Embryonic facial prominence (tissue), 1 donor: ENCODE measurements around the gene TPPP.

Source experiments
- DNase-seq: peaks from one replicate; pipeline ENCODE4 v3.0.0-alpha.2; 2016; ENCODE audit errors: extremely low spot score

The TPPP gene

DNA sequence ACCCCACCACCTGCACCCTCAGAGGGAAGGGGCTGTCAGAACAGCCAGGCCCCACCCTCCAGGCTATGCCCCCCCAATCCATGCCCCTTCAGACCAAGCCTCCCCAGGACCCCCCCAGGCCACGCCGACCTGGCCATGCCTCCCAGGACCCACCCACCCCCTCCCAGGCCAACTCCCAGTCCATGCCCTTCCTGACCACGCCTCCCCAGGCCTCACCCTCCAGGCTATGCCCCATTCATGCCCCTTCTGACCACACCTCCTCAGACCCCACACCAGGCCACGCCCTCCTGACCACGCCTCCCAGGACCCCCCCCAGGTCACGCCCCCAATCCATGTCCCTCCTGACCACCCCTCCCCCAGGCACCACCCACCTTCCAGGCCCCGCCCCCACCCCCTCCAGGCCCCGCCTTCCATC is 27.6 kb downstream of the TPPP start:
- DNase-seq = no peak

DNA sequence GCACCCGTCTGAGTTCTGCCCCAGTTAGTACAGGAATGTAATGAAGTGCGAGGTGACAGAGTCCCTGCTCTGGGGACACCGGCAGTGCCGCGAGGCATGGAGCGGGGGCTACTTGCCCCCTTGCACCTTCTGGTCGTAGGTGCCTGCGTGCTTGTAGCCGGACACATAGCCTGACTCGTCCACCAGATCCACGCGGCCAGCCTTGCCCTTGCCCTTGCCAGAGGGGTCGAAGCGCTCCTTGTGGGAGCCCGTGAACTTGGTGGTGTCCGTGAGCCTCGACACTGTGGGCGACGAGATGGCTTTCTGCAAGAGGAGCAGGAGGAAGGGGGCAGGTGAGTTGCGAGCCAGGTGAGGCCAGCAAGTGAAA is 28.2 kb downstream of the TPPP start:
- DNase-seq = no peak

DNA sequence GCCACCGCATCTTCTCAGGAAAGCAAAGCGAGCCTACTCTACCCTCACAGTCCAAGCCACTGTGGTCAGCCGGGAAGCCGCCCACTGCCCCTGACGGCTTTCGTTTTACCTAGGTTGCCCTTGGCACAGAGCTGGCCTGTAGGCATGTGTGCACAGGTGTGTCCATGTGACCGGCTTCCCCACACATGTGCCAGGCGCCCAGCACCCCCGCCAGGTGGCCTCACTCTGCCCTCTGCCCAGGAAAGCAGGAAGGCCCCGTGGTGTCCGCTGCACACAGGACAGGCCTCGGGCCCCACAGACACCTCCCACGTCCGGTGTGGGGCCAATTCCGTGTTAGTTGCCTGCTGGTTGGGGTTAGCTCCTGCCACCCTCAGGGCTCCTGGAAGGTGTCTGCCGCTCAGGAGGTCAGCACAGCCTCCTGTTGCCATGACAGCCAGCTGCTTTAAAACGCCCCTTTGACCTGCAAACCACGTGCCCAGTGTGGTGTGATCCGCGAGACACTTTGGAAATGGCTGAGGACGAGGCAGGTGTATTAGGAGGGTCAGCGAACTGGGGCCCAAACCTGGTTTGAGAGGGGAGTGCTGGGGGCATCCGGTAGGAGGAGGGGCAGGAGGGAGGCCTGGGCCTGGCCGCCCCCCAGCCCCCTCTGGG is 28.7 kb downstream of the TPPP start:
- DNase-seq = no peak

DNA sequence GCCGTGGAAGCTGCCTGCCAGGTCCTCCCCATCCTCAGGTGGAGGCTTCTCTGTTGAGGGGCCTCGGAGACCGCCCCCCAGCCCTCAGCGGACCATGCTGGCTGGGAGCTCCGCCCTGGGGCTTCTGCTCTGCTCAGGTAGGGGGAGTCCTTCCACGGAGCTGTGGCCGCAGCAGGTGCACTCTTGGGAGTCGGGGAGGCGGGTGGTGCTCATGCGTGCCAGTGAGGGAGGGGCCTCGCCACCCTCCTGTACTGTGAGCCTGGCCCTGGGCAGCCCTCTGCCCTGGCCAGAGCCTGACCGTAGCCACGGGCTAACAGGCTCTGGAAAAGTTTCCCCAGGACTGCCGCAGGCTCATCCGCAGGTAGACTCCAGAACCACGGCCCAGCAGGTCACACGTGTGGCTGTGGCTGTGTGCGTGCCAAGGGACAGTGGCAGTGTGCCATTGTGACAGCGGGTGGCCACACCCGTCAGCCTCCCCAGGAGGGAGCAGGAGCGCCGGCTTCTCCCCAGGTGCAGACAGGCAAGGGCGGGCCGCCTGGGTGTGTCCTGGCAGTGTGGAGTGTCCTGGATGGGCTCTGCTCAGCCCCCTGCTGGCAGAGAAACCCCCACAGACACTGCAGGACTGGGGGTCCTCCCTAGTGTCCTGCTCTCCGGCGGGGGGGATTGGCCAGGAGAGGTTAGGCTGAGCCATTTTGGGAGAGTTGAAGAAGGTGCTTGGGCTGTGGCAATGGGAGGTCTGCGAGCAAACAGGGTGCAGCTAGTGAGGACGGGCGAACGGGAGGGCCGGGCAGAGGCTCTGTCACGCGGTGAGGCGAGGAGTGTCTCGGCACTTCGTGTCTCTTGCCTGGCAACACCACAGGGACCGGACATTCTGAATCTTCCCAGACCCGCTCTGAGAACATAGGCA is 29.5 kb downstream of the TPPP start:
- DNase-seq = no peak

DNA sequence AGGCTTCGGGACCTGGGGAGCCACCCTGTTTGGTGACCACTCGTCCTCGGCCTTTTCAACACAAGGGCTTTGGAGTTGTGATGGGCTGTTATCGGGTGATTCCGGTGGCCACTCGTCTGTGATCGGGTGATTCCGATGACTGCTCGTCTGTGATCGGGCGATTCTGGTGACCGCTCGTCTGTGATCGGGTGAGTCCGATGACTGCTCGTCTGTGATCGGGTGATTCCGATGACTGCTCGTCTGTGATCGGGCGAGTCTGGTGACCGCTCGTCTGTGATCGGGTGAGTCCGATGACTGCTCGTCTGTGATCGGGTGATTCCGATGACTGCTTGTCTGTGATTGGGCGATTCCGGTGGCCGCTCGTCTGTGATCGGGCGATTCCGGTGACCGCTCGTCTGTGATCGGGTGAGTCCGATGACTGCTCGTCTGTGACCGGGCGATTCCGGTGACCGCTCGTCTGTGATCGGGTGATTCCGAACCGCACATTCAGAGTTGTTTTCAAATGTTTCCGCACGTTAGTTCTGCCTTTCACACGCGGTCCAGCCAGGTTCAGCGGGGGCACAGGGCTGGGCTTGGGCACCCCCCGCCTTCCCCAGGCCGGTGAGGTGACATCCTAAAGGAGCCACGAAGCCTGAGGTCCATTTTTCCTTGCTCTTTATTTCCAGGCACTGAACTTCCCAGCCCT is 30.3 kb downstream of the TPPP start:
- DNase-seq = no peak

DNA sequence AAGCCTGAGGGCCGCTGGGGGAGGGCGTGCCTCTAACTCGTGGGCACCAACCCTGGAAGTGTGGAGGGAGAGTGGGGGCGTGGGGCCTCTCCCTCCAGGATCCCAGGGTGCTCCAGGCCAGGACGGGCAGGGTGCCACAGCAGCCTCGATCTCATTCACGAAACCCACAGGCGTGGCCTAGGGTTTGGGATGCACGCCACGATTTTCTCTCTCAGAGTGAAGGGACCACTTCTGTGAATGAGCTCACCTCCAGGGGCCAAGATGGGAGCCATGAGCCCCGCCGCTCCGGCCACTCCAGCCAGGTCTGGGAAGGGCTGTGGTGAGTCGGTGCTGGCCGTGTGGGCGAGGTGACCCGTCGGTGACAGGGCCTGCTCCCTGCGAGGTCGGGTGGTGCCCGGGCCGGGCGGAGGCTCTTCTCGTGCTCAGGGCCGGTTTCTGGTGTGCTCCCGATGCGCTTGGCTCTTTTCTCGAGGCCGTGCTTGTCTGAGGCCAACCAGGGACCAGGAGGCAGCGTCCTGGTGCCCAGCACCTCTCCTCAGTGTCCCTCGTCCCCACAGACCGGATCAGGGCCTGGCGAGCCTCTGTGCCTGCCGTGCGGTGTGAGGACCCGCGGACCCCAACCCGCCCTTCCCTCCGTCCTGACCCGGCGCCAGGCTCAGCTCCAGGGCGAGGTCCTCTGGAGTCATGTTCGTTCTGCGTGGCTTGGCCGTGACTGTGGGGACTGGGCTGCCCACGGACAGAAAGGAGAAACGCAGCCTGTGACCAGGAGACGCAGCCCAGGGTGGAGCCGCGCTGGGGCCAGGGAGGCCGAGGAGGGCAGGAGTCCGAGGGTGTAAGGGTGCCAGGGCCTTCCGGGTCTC is 31.0 kb downstream of the TPPP start:
- no peak for DNase-seq

DNA sequence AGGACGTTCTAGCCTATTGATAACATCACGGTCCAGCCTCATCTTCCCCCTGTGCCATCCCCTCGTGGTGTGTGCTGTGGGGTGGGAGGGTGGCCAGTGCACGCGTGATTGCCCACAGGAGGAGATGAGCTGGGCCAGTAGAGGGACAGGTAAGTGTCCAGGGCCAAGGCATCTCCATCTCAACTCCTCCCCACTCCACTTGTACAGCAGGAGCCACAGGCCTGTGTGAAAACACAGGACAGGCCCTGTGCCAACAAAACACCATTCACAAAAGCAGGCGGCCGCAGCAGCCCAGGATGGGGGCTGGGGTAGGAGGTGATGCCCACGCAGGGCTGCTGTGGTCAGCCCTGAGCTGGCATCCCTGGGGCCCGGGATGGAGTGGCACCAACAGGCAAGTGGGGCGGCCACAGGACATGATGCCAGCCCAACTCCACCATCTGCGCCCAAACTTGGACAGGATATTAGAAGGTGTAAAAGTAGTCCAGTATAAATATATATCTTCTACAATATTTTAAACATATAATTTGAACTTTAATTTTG is 32.6 kb downstream of the TPPP start:
- no peak for DNase-seq

DNA sequence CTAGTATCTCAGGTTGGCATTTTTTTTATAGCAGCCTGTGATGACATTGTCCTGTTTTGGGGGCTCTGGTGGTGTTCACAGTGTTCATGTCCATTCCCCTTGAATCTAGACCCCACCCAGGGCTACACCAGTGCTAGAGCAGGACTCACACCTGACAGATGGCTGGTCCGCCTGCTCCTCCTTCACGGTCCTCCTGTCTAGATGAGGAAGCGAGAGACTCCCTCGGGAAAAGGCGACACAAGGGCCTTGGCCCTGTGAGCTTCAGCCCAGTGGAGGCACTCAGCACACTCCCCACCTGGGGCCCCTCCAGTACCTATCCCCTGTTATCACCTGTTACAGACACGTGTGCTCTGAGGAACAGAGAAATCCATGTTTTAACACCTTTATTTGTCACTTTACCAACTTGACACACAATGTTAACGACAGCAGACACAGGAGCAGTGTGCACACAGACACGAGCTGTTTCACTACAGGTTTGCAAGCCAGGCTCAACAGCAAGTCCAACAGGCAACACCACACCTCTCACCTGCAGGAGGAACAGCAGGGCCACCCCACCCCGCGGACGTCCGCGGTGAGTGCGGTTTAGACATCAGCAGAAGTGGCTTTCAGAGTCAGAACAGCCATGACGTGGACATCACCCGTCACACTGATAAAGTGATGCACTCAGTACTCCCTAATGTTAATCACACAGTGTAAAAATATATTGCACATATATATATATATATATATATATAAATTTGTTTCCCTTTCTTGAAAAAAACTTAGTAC is 33.5 kb downstream of the TPPP start:
- DNase-seq = no peak

DNA sequence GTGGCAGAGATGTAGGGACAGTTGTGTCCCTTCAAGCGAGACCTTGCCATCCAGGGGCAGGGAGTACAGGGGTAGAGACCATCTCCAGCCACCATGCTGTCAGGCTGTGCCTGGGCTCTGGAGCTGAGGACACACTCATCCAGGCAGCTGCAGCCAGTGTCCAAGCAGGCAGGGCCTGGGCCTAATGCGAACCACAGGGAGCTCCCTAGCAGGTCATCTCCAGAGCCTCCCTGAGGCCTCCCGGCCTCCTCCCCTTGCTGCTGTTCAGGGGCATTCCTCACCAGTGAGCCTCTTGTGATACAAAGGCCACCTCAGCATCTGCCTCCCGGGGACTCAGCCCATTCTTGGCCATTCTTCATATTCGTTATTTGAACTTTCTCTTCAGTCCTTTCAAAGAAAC is 35.0 kb downstream of the TPPP start:
- DNase-seq = no peak

DNA sequence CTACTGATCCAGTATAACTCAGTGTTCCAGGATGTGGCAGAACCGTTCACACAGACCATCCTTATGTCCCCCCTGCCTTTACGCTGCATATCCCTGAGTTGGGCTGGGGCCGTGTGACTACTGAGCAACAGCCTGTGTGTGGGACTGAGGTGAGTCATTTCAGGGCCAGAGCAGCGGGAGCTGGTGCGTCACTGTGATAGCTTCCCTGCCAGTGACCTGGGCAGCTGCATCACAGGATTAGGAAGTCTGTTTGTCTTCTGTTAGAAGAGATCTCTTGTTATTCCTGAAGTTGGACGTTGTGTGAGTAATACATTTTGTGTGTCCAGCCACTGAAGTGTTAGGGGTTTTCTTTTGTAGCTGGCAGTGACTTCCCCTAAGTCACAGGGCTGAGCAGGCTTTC is 35.6 kb downstream of the TPPP start:
- no peak for DNase-seq

DNA sequence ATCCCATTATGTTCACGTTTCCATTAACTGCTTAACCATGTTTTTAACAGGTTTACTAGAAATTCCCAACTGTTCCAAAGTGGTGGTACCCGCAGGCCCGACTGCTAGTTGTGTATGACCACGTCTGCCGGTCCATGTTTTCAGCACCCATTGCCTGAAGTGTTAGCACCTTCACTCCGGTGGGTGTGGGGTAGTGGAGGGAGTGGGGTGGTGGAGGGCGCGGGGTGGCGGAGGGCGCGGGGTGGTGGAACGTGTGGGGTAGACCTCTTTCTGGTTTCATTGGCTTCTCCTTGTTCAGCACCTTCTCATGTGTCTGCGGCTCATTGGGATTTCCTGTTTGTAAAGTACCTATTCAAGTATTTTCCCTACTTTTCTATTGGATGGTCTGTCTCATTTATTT is 37.7 kb downstream of the TPPP start:
- no peak for DNase-seq

DNA sequence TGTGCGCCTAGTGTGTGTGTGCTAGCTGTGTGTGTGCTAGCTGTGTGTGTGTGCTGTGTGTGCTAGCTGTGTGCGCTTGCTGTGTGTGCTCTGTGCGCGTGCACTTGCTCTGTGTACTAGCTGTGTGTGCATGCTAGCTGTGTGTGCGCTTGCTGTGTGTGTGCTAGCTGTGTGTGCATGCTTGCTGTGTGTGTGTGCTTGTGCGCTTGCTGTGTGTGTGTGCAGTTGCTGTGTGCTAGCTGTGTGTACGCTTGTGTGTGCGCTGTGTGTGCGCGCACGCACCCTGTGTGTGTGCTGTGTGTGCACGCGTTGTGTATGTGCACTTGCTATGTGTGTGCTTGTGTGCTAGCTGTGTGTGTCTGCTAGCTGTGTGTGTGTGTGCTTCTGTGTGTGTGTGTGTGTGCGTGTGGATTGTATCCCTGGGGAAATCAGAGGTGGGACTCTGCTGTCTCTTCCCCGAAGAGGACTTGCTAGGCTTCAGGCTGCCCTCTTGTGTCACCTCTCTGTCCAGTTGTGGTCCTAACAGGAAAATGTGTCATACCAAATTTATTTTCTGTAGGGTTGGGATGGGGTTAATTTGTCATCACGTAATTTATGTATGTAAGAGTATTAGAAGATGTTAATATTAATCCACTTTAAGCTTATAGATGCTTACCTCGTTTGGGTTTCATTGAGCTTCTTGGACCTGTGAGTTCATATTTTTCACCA is 38.9 kb downstream of the TPPP start:
- no peak for DNase-seq

DNA sequence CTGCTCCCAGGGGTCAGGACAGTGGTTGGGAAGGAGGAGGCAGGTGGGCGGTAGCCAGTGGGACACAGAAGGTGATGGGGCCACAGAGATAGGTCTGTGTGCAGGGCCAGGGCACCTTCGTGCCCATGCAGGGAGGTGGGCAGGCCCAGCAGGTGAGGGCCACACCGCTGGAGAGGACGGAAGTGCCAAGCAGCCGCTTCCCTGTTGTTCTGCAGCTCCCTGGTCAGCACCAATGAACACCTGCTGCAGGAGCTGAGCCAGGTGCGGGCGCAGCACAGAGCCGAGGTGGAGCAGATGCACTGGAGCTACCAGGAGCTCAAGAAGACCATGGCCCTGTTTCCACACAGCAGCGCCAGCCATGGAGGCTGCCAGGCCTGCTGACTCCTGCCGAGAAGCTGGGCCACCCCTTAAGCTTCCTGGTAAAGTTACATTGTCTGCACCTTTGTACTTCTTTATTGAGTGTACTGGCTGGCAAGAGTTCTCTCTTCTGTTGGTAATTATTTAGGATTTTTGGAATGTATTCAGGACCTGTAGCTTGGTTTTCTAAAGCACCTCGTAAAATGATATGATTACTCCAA is 40.3 kb downstream of the TPPP start:
- DNase-seq = no peak

DNA sequence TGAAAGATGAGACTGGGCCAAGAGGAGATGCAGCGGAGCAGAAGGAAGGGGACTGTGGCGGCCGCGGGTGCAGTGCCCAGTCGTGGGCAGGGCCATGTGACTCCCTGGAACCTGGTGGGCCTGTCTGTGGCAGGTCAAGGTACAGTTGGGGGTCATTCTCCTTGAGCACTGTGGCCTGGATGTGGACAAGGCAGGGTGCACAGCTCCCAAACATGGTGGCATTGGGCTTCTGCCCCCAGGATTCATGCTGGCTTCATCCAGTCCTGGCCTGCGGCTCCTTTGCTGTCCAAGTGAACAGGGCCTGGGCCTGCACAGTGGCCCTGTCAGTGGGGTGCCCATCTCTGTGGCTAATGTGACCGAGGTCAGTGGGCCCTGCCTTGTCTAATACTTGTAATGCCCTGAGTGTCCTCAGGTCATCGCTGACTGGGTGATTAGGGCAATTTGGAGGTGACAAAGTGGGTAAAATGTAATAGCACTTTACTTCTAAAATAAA is 41.1 kb downstream of the TPPP start:
- no peak for DNase-seq

DNA sequence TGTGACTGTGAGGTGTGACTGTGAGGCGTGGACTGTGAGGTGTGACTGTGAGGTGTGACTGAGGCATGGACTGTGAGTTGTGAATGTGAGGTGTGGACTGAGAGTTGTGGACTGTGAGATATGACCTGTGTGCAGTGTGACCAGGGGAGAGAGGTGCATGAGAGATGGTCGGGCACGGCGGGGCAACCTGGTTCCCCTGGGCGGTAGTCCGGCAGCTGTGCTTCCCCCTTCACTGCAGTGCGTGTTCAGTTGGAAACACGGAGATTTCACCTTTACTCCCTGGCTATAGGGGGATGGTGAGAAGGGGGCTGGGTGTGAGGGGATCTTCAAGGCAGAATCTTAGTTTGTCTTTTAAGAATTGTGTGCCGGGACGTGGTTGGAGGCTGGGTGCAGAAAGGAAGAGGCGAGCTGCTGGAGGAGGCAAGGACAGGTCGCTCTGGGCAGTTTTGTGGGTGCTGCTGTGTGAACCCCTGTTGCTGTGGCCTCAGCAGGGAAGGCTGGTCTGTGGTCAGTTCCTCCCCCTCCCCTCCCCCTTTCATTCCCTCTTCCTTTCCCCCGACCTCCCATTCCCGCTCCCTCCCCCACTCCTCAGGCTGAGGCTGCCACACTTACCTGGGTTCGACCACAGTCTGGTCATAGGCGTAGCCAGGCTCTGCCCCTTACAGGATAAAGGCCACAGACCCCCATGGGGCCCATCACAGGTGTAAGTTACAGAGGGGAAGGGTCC is 41.7 kb downstream of the TPPP start:
- no peak for DNase-seq

DNA sequence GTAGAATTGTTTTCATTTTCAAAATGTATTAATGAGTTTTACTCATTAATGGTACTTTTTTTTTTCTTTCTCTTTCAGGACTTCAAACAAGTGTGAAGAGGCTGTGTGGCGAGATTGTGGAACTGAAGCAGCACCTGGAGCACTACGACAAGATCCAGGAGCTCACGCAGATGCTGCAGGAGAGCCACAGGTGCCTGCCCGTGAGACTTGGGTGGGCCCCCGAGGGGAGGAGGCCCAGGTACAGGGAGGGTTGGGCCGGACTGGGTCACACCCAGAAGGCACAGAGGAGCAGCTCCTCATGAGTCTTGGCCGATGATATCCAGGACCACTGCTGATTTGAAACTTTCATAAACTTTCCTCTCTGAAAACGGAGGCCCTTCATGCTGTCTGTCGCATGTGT is 45.4 kb downstream of the TPPP start:
- DNase-seq = no peak

DNA sequence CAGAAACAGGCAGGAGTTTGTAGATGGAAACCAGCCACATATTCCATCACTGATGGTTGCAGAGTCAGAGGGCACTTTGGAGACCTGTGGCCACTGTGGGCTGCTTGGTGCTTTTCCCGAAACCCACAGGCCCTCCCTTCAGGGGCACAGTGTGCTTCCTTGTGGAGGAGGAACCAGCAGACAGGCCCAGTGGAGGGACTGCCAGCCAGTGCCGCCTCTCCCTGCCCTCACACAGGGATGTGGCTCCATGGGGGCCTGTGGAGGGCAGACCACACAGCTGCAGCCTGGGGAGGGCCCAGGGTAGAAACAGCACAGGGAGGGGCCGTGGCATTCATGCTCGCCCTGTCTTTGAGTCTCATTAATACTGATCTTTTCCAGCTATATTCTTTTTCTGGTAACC is 45.8 kb downstream of the TPPP start:
- no peak for DNase-seq

DNA sequence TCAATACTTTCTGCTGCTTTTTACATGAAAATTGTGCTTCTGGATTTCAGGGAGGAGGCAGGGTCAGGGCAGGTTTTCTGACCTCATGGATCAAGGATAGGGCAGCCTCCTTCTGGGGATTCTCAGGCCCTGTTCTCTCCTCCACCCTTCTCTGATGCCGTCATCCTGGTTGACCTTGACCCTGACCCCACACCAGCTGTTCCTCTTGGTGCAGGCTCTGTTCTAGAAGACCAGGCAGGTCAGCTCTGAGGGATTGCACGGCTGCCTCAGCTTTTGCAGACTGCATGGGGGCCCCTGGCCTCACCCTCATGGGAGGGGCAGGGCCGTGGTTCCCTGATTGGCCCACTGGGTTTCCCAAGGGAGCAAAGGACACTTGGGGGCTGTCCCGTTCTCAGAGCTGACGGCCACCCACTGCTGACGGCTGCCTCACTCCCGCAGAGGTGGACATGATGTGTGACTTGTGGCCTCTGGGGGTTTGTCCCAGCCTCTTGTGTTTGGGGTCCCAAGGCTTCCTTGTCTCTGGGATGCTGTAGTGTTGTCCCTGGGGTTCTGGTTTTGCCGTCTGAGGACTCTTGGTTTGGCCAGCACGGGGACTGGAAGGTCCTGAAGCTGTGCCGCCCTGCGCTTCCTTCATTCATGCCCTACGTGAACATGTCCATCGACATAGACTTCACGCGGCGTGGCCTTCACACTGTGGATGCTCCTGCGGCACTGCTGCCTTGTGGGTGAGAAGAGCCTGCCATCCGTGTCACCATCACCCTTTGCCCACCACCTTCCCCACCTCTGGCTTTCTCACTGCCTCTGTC is 46.6 kb downstream of the TPPP start:
- no peak for DNase-seq
